ENCODE measurements around the gene SPRR2D.
"Not testable (repeated sequence)": the region's sequence is repeated elsewhere in the genome, so short reads cannot be mapped to it uniquely, and the experiment has no call there.

The SPRR2D gene

GRCh38 chr1:153011235-153011758 is 29.6 kb downstream of the SPRR2D start:
- not testable (repeated sequence) for DNase-seq (ENCODE audit: low read depth in 2 of 2)

- DNase-seq (ENCODE audit: low read depth in 2 of 2) = no peak
Measured at GRCh38 chr1:153001382-153001781, 39.5 kb downstream of the SPRR2D start, which contains the start of gene SPRR3. SPRR3 (plus strand) TSS chr1:153001749; CDS start chr1:153003021, 1,272 bp downstream.

GRCh38 chr1:153000294-153000693 is 40.6 kb downstream of the SPRR2D start:
- DNase-seq (ENCODE audit: low read depth in 2 of 2) = no peak

- no peak for DNase-seq (ENCODE audit: low read depth in 2 of 2)
Measured at GRCh38 chr1:152999818-153000217, 41.1 kb downstream of the SPRR2D start.

- DNase-seq (ENCODE audit: low read depth in 2 of 2) = no peak
Measured at GRCh38 chr1:152998476-152998875, 42.4 kb downstream of the SPRR2D start.

GRCh38 chr1:152997901-152998300 is 43.0 kb downstream of the SPRR2D start:
- no peak for DNase-seq (ENCODE audit: low read depth in 2 of 2)

- no peak for DNase-seq (ENCODE audit: low read depth in 2 of 2)
Measured at GRCh38 chr1:152996633-152997400, 44.1 kb downstream of the SPRR2D start.

- DNase-seq (ENCODE audit: low read depth in 2 of 2) = no peak
Measured at GRCh38 chr1:152995842-152996241, 45.1 kb downstream of the SPRR2D start.

GRCh38 chr1:152993186-152993585 is 47.7 kb downstream of the SPRR2D start:
- no peak for DNase-seq (ENCODE audit: low read depth in 2 of 2)
